GM19351 (cell line): ENCODE measurements around the gene FDXR.
"Not testable (repeated sequence)": the region's sequence is repeated elsewhere in the genome, so short reads cannot be mapped to it uniquely, and the experiment has no call there.

Experiments
- ATAC-seq: cut with Tn5 transposase; IDR thresholded peaks from one replicate; pipeline ENCODE4 v1.9.1; 2021; ENCODE audit warnings: mild to moderate bottlenecking, moderate library complexity; ENCODE audit not compliant: unreplicated experiment

Gene FDXR

GRCh38 chr17:74873874-74874614 is 1.2 kb upstream of the FDXR start:
- no peak for ATAC-seq

GRCh38 chr17:74873037-74873873 is 461 bp upstream of the FDXR start:
- peak; percentile 90 for ATAC-seq

DNA sequence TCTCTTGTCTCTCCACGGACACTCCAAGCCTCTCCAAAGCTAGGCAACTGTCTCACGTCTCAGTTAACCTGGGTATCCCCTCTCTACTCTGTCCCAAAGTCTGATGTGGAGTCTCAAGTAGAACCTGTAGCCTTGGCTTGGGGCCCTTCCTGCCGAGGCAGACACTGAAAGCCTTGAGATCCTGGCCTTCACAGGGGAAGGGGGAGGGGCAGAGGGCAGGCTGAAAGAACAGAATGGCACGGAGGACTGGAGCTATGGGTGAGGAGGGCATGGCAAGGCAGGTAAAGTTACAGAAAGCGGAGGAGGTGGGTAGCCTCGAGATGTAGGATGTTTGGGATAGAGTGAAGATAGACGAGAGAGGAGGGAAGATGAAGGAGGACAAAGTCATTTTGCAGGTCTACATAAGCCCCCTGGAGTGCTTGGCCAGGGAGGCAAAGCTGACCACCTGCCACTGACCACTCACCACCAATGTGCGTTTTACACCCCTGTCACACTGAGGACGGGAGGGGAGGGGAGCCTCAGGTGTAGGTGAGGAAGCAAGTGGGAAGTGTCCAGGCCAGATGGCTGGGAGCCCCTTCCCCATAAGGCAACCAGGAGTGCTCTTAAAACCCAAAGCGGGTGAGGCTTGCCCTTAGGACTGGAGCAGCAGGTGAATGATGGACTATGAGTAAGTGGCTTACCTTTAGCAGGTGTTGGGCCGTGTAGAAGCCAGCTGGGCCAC is 1.3 kb downstream of the FDXR start:
- no peak for ATAC-seq

- no peak for ATAC-seq
These were observed 2.3 kb downstream of the FDXR start for GRCh38 chr17:74870512-74870911.

- ATAC-seq = not testable (repeated sequence)
These were observed 2.8 kb downstream of the FDXR start for GRCh38 chr17:74870028-74870427.

DNA sequence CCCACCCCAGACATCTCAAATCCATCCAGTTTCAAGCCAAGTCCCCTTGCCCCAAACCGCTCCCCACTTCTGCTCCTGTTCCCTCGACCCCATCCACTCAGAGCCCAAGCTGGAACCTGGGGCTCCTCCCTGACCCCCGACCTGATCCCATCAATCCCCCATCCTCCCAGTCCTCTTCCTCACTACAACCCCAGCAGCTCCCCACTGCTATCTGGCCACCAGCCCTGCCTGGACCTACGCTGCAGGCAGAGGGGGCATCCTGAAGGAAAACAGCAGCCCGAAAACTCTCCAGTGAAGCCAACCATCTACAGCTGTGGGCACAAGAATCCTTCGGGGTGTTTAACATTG is 3.9 kb downstream of the FDXR start:
- no peak for ATAC-seq

GRCh38 chr17:74868251-74868907 is 4.4 kb downstream of the FDXR start:
- ATAC-seq = no peak

GRCh38 chr17:74866198-74866835 is 6.5 kb downstream of the FDXR start:
- no peak for ATAC-seq

- ATAC-seq = no peak
These were observed 7.1 kb downstream of the FDXR start for GRCh38 chr17:74865504-74866197.

- no peak for ATAC-seq
These were observed 7.9 kb downstream of the FDXR start for GRCh38 chr17:74864866-74865395.

- ATAC-seq = no peak
These were observed 8.4 kb downstream of the FDXR start for GRCh38 chr17:74864297-74864865.

- ATAC-seq = no peak
These were observed 9.1 kb downstream of the FDXR start for GRCh38 chr17:74863420-74864296.

GRCh38 chr17:74862919-74863318 is 9.9 kb downstream of the FDXR start:
- no peak for ATAC-seq

DNA sequence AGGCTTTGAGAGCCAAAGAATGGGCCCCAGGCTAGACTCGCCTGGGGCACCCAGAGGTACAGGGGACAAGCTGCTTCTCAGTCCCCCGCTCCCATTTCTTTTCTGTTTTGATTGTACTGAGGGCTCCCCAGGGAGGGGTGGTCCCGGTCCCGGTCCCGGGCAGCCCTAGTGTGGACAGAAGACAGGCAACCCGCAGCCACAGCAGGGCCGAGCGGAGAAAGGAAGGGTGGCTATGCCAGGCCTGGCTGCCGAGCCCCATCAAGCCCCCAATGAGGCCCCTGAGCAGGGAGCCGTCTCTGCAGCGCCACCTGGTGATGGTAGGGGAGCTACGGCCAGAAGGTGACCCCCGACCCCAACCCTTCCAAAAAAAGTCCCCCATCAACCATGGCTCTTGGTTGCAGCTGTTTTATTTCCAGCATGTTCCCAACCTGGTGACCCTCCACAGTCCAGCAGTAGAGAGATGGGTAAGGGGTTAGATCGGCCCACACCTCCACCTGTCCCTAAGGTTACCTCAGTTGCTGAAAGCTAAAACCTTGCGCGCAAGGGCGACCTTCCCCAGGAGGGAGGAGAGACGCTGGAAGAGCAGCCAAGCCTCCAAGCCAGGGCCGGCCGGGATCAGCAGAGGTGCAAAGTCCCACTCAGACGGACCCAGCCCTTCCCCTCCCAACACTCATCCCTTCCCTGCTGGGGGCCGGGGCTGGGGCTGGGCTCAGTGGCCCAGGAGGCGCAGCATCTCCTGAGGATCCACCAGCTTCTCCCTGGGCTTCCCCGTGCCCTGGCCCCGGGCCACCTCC is 10.5 kb downstream of the FDXR start:
- ATAC-seq = no peak

GRCh38 chr17:74861662-74862107 is 11.1 kb downstream of the FDXR start:
- no peak for ATAC-seq

DNA sequence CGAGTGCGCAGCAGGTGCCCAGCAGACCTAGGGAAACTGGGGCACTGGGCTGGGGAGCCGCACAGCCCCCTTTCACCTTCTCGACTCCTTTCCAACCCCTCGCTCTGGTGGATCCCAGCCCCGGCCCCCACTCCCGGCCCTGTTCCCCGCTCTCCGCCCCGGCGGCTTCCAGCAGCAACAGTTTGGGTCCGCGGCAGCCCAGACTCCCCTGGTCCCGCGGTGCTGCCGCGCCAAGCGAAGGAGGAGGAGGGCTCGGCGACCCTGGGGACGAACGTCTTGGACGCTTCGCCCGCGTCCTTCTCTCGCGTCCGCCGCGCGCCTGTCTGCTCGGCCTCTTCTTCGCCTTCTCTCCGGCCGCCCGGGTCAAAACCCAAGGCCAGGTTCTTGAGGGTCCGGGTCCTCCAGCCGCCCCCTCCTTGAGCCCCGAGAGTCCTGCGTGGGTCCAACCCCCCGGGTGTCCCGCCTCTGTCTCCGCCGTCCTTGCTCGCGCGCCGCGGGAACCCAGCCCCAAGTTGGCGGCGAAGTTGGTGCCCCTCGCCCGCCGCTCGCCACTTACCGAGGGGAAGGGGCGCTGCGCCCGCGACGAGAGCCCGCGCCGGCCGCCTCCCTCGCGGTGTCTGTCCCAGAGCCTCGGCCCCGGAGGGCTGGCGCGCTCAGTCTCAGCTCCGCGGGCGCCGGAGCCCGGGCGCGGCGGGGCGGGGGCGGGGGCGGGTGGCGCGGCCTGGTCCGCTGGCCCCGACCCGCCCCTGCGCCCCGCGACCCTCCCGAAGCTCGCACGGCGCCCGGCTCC is 11.7 kb downstream of the FDXR start:
- ATAC-seq = no peak
